Type B pancreatic cell (in vitro differentiated cells): Measurements from ENCODE around the gene SMYD3. TPM values are rescaled to one million over a fixed set of nuclear protein-coding genes. Genes with fewer than 3 reads are reported as not detected.
A peak's percentile ranks its signal among the peaks of the same experiment; 100 is the strongest.

ENCODE experiments used
- DNase-seq: peaks from one replicate; pipeline ENCODE4 v3.0.0; 2021; ENCODE audit warnings: mixed read lengths; ENCODE audit not compliant: unreplicated experiment; ENCODE audit errors: extremely low spot score
- H3K27ac Mint-ChIP-seq: 2 replicates; pipeline ENCODE4 v1.8.0; 2021; ENCODE audit warnings: mild to moderate bottlenecking, mixed read lengths
- H3K27me3 Mint-ChIP-seq: 2 replicates; pipeline ENCODE4 v1.8.0; 2021; ENCODE audit warnings: mixed read lengths
- H3K36me3 Mint-ChIP-seq: 2 replicates; pipeline ENCODE4 v1.8.0; 2021; ENCODE audit warnings: mixed read lengths
- H3K4me1 Mint-ChIP-seq: one replicate; pipeline ENCODE4 v1.8.0; 2021; ENCODE audit warnings: mixed read lengths; ENCODE audit not compliant: unreplicated experiment
- H3K4me3 Mint-ChIP-seq: 2 replicates; pipeline ENCODE4 v1.8.0; 2021; ENCODE audit warnings: mild to moderate bottlenecking, mixed read lengths
- H3K9me3 Mint-ChIP-seq: 2 replicates; pipeline ENCODE4 v1.8.0; 2021; ENCODE audit warnings: mixed read lengths
- total RNA-seq: library from RNA; stranded (reverse); gene quantifications from 2 replicates; pipeline ENCODE4 v1.2.1, GENCODE V29; 2021; ENCODE audit warnings: low replicate concordance
- TF ChIP-seq, protein P1 (sequence below): fragments of 200-600 bp; sonication (generic); conservative IDR thresholded peaks from 2 replicates; pipeline ENCODE4 v1.5.0; 2021; ENCODE audit warnings: antibody characterized with exemption, mild to moderate bottlenecking

SMYD3 gene
- total RNA-seq, 1 donor from 2014 or later, result 19.4 TPM

GRCh38 chr1:245888809-245889208 lies 618.3 kb downstream of the SMYD3 start:
- Mint-ChIP-seq H3K27ac (no peak overlapping the region), H3K4me1 (no peaks in the 10 kb centered on the region), H3K9me3 (peaks cover 4% of the 10 kb centered on the region), H3K27me3 (no peaks in the 10 kb centered on the region), H3K4me3 (no peak overlapping the region), H3K36me3 (peaks cover 14% of the 10 kb centered on the region)
- TF ChIP-seq, protein P1, sequence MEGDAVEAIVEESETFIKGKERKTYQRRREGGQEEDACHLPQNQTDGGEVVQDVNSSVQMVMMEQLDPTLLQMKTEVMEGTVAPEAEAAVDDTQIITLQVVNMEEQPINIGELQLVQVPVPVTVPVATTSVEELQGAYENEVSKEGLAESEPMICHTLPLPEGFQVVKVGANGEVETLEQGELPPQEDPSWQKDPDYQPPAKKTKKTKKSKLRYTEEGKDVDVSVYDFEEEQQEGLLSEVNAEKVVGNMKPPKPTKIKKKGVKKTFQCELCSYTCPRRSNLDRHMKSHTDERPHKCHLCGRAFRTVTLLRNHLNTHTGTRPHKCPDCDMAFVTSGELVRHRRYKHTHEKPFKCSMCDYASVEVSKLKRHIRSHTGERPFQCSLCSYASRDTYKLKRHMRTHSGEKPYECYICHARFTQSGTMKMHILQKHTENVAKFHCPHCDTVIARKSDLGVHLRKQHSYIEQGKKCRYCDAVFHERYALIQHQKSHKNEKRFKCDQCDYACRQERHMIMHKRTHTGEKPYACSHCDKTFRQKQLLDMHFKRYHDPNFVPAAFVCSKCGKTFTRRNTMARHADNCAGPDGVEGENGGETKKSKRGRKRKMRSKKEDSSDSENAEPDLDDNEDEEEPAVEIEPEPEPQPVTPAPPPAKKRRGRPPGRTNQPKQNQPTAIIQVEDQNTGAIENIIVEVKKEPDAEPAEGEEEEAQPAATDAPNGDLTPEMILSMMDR, result peak; percentile 42
- DNase-seq, result no peak

- Mint-ChIP-seq H3K27me3 (no peaks in the 10 kb centered on the region), H3K4me1 (no peaks in the 10 kb centered on the region), H3K9me3 (no peaks in the 10 kb centered on the region), H3K36me3 (peaks cover 14% of the 10 kb centered on the region), H3K27ac (no peak overlapping the region), H3K4me3 (no peak overlapping the region)
- TF ChIP-seq, protein P1, result no peak
- DNase-seq, result no peak
These were observed 619.2 kb downstream of the SMYD3 start for GRCh38 chr1:245887829-245888228.

GRCh38 chr1:245881767-245882391 lies 625.2 kb downstream of the SMYD3 start:
- DNase-seq, result no peak
- TF ChIP-seq, protein P1, result no peak
- no peaks in the 10 kb centered on the region for H3K27me3 Mint-ChIP-seq
- peaks cover 4% of the 10 kb centered on the region for H3K36me3 Mint-ChIP-seq
- H3K27ac Mint-ChIP-seq, result no peak overlapping the region
- H3K4me3 Mint-ChIP-seq, result no peak overlapping the region
- H3K4me1 Mint-ChIP-seq, result no peaks in the 10 kb centered on the region
- H3K9me3 Mint-ChIP-seq, result no peaks in the 10 kb centered on the region

- Mint-ChIP-seq H3K27me3 (no peaks in the 10 kb centered on the region), H3K27ac (no peak overlapping the region), H3K36me3 (peaks cover 4% of the 10 kb centered on the region), H3K9me3 (no peaks in the 10 kb centered on the region), H3K4me1 (peaks cover 7% of the 10 kb centered on the region), H3K4me3 (no peak overlapping the region)
- no peak for DNase-seq
- TF ChIP-seq, protein P1, result no peak
These were observed 626.2 kb downstream of the SMYD3 start for GRCh38 chr1:245880754-245881403.

DNA sequence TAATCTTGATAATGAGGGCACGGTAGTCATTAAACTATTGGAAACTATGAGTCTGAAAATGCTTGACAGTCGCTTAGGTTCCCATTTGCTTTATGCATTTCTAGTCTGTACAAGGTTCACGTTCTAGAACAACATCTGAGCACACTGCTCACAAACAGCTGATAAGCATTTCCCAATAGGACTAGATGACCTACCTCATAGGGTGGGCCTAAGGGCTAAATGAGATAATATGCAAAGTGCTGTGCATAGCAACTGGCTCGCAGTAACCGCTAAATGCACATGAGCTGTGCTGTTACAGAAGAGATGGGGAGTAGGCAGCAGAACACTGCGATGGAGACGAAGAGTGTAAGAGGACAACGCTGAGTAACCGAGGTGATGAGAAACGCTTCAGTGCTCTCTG lies 628.0 kb downstream of the SMYD3 start:
- H3K27me3 Mint-ChIP-seq, result no peaks in the 10 kb centered on the region
- TF ChIP-seq, protein P1, result no peak
- H3K4me3 Mint-ChIP-seq, result no peak overlapping the region
- no peak for DNase-seq
- no peak overlapping the region for H3K27ac Mint-ChIP-seq
- H3K36me3 Mint-ChIP-seq, result peaks cover 4% of the 10 kb centered on the region
- H3K4me1 Mint-ChIP-seq, result peaks cover 23% of the 10 kb centered on the region
- H3K9me3 Mint-ChIP-seq, result no peaks in the 10 kb centered on the region
